GM15510 (cell line): Measurements from ENCODE around the gene SWAP70.

ENCODE experiments used
- POLR2A ChIP-seq: IDR thresholded peaks from 3 replicates; pipeline ENCODE4 v1.6.1; 2011; ENCODE audit warnings: borderline replicate concordance; ENCODE audit not compliant: insufficient read length; ENCODE audit errors: extremely low read depth

SWAP70 gene

GRCh38 chr11:9787260-9787659 is 123.4 kb downstream of the SWAP70 start:
- no peak for TF ChIP-seq POLR2A

GRCh38 chr11:9787981-9788521 is 124.2 kb downstream of the SWAP70 start:
- no peak for TF ChIP-seq POLR2A

DNA sequence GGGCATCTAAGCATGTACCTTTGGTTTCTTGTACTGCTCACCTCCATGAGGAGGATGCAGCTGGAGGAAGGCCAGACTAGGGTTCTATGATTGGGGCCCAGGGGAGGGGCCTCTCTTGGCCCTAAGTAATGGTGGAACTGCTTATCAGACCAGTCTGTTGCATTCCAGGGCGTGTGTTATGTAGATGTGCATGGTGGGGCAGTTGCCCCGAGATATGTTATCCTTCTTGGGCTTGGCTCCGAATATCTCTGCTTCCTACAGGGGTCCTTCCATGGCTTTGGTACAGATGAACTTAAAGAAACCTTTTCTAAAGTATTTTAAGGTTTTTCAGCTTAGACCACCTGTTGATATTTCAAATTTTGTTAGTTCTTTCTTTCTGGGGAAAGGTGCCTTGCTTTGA is 126.0 kb downstream of the SWAP70 start:
- TF ChIP-seq POLR2A: no peak

GRCh38 chr11:9790703-9791102 is 126.8 kb downstream of the SWAP70 start:
- TF ChIP-seq POLR2A: no peak

DNA sequence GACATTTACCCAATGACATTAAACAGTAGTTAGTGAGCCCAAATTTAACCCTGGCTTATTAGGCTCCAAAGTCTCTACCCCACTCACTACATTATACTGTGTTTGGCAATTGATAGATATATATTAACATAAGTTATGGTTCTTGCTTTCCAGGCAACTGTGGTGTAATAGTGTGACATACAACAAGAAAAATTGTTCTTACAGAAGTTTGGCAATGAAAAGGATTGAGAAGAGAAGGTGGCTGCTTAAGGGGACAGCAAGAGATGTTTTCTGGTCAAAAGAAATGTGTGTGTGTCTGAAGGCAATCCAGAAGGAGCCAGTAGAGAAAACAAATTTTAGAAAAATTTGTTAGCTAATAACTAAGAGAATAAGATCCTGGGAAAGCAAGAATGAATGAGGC is 132.4 kb downstream of the SWAP70 start:
- TF ChIP-seq POLR2A: no peak

DNA sequence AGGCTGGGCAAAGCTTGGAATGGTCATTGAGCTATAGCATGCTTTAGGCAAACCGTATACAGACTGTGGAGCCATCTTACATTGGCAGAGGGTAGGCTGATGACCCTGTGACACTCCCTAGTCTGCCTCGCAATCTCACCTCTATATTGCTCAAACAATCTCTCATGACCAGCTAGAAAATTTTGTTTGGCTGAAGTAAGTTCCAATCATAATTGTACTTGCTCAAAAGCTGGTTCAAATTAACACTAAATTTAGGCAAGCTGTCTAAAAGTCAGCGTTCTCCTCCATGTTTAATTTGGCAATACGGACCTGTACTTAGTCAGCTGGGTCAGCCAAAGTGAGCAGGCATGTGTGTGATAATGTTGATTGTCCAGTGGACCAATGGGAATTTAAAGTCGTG is 133.0 kb downstream of the SWAP70 start:
- TF ChIP-seq POLR2A: no peak

- no peak for TF ChIP-seq POLR2A
These were observed 133.4 kb downstream of the SWAP70 start for GRCh38 chr11:9797300-9797699.

- TF ChIP-seq POLR2A: no peak
These were observed 136.0 kb downstream of the SWAP70 start for GRCh38 chr11:9799886-9800285.

DNA sequence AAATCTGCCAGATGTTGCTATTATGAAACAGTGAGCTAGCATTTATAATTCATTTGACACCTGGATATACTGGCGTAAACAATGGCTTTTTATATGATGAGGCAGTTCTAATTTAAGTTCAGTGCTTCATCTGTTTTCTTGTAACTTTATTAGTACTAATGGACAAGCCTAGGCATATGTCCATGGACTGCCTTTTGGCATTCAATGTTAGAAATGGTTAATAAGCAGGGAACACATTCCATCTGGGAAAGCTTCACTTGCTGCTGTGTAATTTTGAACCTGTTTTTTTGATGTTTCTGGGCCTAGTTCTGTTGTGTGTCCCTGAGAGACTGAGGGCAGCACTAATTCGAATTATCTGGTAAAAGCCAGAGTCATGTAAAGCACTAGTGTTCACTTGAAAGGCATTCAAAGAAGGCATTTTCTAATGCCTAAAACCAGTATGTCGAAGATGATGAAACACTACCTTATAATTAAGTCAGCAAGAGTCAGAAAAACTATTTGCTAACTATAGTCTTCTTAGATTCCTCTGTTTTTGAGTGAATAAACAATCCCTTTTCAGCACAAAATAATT is 138.5 kb downstream of the SWAP70 start:
- no peak for TF ChIP-seq POLR2A
